GM23338 (cell line): ENCODE measurements around the gene CLEC17A. TPM values are rescaled to one million over a fixed set of nuclear protein-coding genes. Genes with fewer than 3 reads are reported as not detected.

Experiments
- ATAC-seq: fragments of 200-7000 bp; cut with Tn5 transposase; 3 replicates; pipeline ENCODE4 v1.9.1; 2020
- DNase-seq: peaks from one replicate; pipeline ENCODE4 v3.0.0-alpha.2; 2015; ENCODE audit warnings: low spot score
- H2AFZ ChIP-seq: fragments of 200-600 bp; sonication (generic); 2 replicates; pipeline ENCODE4 v1.8.0; 2016; ENCODE audit warnings: antibody characterized with exemption, mild to moderate bottlenecking, moderate library complexity
- H3F3A ChIP-seq: fragments of 200-600 bp; sonication (generic); replicated peaks from 2 replicates; pipeline ENCODE4 v1.8.0; 2017; ENCODE audit warnings: antibody characterized with exemption, mixed run types, low read depth
- H3K27ac ChIP-seq: fragments of 200-600 bp; sonication (generic); 2 replicates; pipeline ENCODE4 v1.6.1; 2016; ENCODE audit warnings: low read depth
- H3K27me3 ChIP-seq: fragments of 200-600 bp; sonication (generic); 2 replicates; pipeline ENCODE4 v1.8.0; 2016; ENCODE audit warnings: mild to moderate bottlenecking, mixed run types, moderate library complexity; ENCODE audit not compliant: insufficient read depth
- H3K36me3 ChIP-seq: fragments of 200-600 bp; sonication (generic); 2 replicates; pipeline ENCODE4 v1.8.0; 2016; ENCODE audit warnings: mild to moderate bottlenecking; ENCODE audit not compliant: insufficient read depth
- H3K4me1 ChIP-seq: fragments of 200-600 bp; sonication (generic); 2 replicates; pipeline ENCODE4 v1.8.0; 2016; ENCODE audit warnings: mild to moderate bottlenecking, moderate library complexity; ENCODE audit not compliant: insufficient read depth
- H3K4me2 ChIP-seq: fragments of 200-600 bp; sonication (generic); 2 replicates; pipeline ENCODE4 v1.7.1; 2017; ENCODE audit warnings: mixed run types
- H3K4me3 ChIP-seq: fragments of 200-600 bp; sonication (generic); 2 replicates; pipeline ENCODE4 v1.6.1; 2016; ENCODE audit warnings: mixed run types
- H3K79me2 ChIP-seq: fragments of 200-600 bp; sonication (generic); replicated peaks from 2 replicates; pipeline ENCODE4 v1.8.0; 2017; ENCODE audit warnings: mild to moderate bottlenecking; ENCODE audit not compliant: insufficient read depth
- H3K9me2 ChIP-seq: fragments of 200-600 bp; sonication (generic); 2 replicates; pipeline ENCODE4 v1.8.0; 2017; ENCODE audit not compliant: insufficient read depth
- H4K20me1 ChIP-seq: fragments of 200-600 bp; sonication (generic); replicated peaks from 2 replicates; pipeline ENCODE4 v1.8.0; 2017; ENCODE audit warnings: mild to moderate bottlenecking; ENCODE audit not compliant: insufficient read depth
- H3K27ac Mint-ChIP-seq: 2 replicates; pipeline ENCODE4 v1.8.0; 2020; ENCODE audit warnings: inconsistent platforms, mild to moderate bottlenecking, moderate library complexity, mixed read lengths
- H3K27me3 Mint-ChIP-seq: 3 replicates; pipeline ENCODE4 v1.8.0; 2022; ENCODE audit warnings: low read depth, mild to moderate bottlenecking, moderate library complexity, mixed read lengths, inconsistent platforms; ENCODE audit not compliant: insufficient read depth, poor library complexity
- H3K36me3 Mint-ChIP-seq: 3 replicates; pipeline ENCODE4 v1.8.0; 2021; ENCODE audit warnings: low read depth, mild to moderate bottlenecking, inconsistent platforms, moderate library complexity, mixed read lengths
- H3K4me1 Mint-ChIP-seq: 3 replicates; pipeline ENCODE4 v1.8.0; 2020; ENCODE audit warnings: mild to moderate bottlenecking, inconsistent platforms, mixed read lengths
- H3K4me3 Mint-ChIP-seq: 3 replicates; pipeline ENCODE4 v1.8.0; 2021; ENCODE audit warnings: moderate library complexity, mild to moderate bottlenecking, inconsistent platforms, mixed read lengths
- H3K9me3 Mint-ChIP-seq: 3 replicates; pipeline ENCODE4 v1.8.0; 2020; ENCODE audit warnings: moderate library complexity, mild to moderate bottlenecking, inconsistent platforms, mixed read lengths
- CTCF ChIP-seq, 2 experiments: fragments of 200-600 bp in 1 of 2; sonication (generic) in 1 of 2; conservative IDR thresholded peaks; 2 replicates each; pipeline versions ENCODE4 v1.5.1 to v1.6.1; 2016 to 2017; ENCODE audit warnings: antibody characterized with exemption in 2 of 2, low read depth in 2 of 2, mild to moderate bottlenecking in 2 of 2, moderate library complexity in 1 of 2
- EZH2phosphoT487 ChIP-seq: fragments of 200-600 bp; sonication (generic); IDR thresholded peaks from one replicate; pipeline ENCODE4 v1.8.1; 2018; ENCODE audit warnings: antibody characterized with exemption; ENCODE audit not compliant: unreplicated experiment
- JUNB ChIP-seq: IDR thresholded peaks from one replicate; pipeline ENCODE4 v1.6.1; 2016; ENCODE audit warnings: antibody characterized with exemption; ENCODE audit not compliant: unreplicated experiment
- NANOG ChIP-seq: IDR thresholded peaks from 2 replicates; pipeline ENCODE4 v1.6.1; 2016; ENCODE audit warnings: antibody characterized with exemption, borderline replicate concordance
- STAT1 ChIP-seq: IDR thresholded peaks from one replicate; pipeline ENCODE4 v1.6.1; 2016; ENCODE audit warnings: antibody characterized with exemption; ENCODE audit not compliant: unreplicated experiment
- ZNF331 ChIP-seq: fragments of 250-450 bp; sonication (Bioruptor Pico); IDR thresholded peaks from 2 replicates; pipeline ENCODE4 v1.5.0; 2020; ENCODE audit warnings: low read depth, mild to moderate bottlenecking, moderate library complexity
- ZNF462 ChIP-seq: fragments of 250-450 bp; sonication (Bioruptor Pico); IDR thresholded peaks from 2 replicates; pipeline ENCODE4 v1.5.0; 2020; ENCODE audit warnings: mild to moderate bottlenecking, moderate library complexity
- polyA plus RNA-seq: library from polyadenylated mRNA; unstranded; fragments of >200 nt; fragmentation: Nextera tagmentation; extraction: Ambion mirVana; gene quantifications from 2 replicates; pipeline ENCODE4 v1.2.1, GENCODE V29; 2016
- total RNA-seq: library from RNA; depleted of rRNA; stranded (reverse); fragments of >200 nt; shearing (Covaris generic); gene quantifications from 2 replicates; pipeline ENCODE4 v1.2.3, GENCODE V29; 2014

The CLEC17A gene
- total and polyA plus RNA-seq, 2 experiments from 2014 or later: 0.17 TPM; not detected in 1

- Histone ChIP-seq H3K4me3 (no peak overlapping the region), H3K4me1 (peaks cover 46% of the 10 kb centered on the region), H3K9me2 (no peaks in the 10 kb centered on the region), H3K36me3 (no peaks in the 10 kb centered on the region; the same call in 1 of the 2 replicates), H3K27ac (peak overlapping the region; percentile 59; the same call in 1 of the 2 replicates), H3F3A (peaks cover 5% of the 10 kb centered on the region; the same call in 1 of the 2 replicates), H3K4me2 (peak overlapping the region; percentile 60; the same call in 1 of the 2 replicates), H3K27me3 (no peaks in the 10 kb centered on the region), H2AFZ (no peak overlapping the region), H3K79me2 (peaks cover 35% of the 10 kb centered on the region), H4K20me1 (peaks cover 3% of the 10 kb centered on the region)
- ATAC-seq (peak; percentile 20), DNase-seq (peak; percentile 70)
- Mint-ChIP-seq H3K4me1 (peaks cover 48% of the 10 kb centered on the region), H3K27me3 (peaks cover 17% of the 10 kb centered on the region), H3K4me3 (no peak overlapping the region), H3K27ac (peak overlapping the region; percentile 84), H3K36me3 (peaks cover 8% of the 10 kb centered on the region), H3K9me3 (no peaks in the 10 kb centered on the region; the same call in 2 of the 3 replicates)
- TF ChIP-seq CTCF (conservative IDR thresholded peaks at IDR 0.05; ENCODE audit: low read depth in 2 of 2) (peak in 1 of 2 experiments; percentile 20; a peak in 2 of 4 replicates), JUNB (no peak), STAT1 (no peak), NANOG (no peak)
Observed at GRCh38 chr19:14562660-14563589, 20.0 kb upstream of the CLEC17A start.

GRCh38 chr19:14563590-14563926, 19.3 kb upstream of the CLEC17A start:
- H3K4me3 Mint-ChIP-seq: no peak overlapping the region
- no peaks in the 10 kb centered on the region for H3K9me2 ChIP-seq
- no peak overlapping the region for H3K4me3 ChIP-seq
- peaks cover 3% of the 10 kb centered on the region for H4K20me1 ChIP-seq
- peaks cover 11% of the 10 kb centered on the region for H3K36me3 Mint-ChIP-seq
- ATAC-seq (no peak), DNase-seq (no peak)
- 0 out of 2 replicates have a peak overlapping the region, but pooled peaks have one; percentile 59 for H3K27ac ChIP-seq
- H3K27ac Mint-ChIP-seq: peak overlapping the region; percentile 95; the same call in 1 of the 2 replicates
- peaks cover 5% of the 10 kb centered on the region; the same call in 1 of the 2 replicates for H3F3A ChIP-seq
- peaks cover 46% of the 10 kb centered on the region for H3K4me1 ChIP-seq
- no peaks in the 10 kb centered on the region; the same call in 1 of the 2 replicates for H3K36me3 ChIP-seq
- no peak overlapping the region for H2AFZ ChIP-seq
- no peaks in the 10 kb centered on the region; the same call in 2 of the 3 replicates for H3K9me3 Mint-ChIP-seq
- H3K27me3 ChIP-seq: no peaks in the 10 kb centered on the region
- H3K79me2 ChIP-seq: peaks cover 33% of the 10 kb centered on the region
- peak overlapping the region; percentile 32; the same call in 1 of the 2 replicates for H3K4me2 ChIP-seq
- H3K4me1 Mint-ChIP-seq: peaks cover 46% of the 10 kb centered on the region
- peaks cover 14% of the 10 kb centered on the region for H3K27me3 Mint-ChIP-seq
- TF ChIP-seq EZH2phosphoT487 (no peak), ZNF331 (CRISPR knock-in tag) (no peak), STAT1 (no peak), CTCF (conservative IDR thresholded peaks at IDR 0.05; ENCODE audit: low read depth in 2 of 2) (no peak), ZNF462 (CRISPR knock-in tag) (no peak)
